HG03045 (cell line): ENCODE results near the gene HNMT.
"Not testable (repeated sequence)": the region's sequence is repeated elsewhere in the genome, so short reads cannot be mapped to it uniquely, and the experiment has no call there.

Experiments used
- ATAC-seq: cut with Tn5 transposase; IDR thresholded peaks from one replicate; pipeline ENCODE4 v1.9.1; 2021; ENCODE audit warnings: mild to moderate bottlenecking, moderate library complexity; ENCODE audit not compliant: unreplicated experiment

HNMT gene

GRCh38 chr2:137964066-137964858 lies at the start of gene HNMT:
Gene HNMT, plus strand, starts transcription at chr2:137964473. Its CDS starts 19 bp downstream, at chr2:137964492.
- ATAC-seq, result no peak

DNA sequence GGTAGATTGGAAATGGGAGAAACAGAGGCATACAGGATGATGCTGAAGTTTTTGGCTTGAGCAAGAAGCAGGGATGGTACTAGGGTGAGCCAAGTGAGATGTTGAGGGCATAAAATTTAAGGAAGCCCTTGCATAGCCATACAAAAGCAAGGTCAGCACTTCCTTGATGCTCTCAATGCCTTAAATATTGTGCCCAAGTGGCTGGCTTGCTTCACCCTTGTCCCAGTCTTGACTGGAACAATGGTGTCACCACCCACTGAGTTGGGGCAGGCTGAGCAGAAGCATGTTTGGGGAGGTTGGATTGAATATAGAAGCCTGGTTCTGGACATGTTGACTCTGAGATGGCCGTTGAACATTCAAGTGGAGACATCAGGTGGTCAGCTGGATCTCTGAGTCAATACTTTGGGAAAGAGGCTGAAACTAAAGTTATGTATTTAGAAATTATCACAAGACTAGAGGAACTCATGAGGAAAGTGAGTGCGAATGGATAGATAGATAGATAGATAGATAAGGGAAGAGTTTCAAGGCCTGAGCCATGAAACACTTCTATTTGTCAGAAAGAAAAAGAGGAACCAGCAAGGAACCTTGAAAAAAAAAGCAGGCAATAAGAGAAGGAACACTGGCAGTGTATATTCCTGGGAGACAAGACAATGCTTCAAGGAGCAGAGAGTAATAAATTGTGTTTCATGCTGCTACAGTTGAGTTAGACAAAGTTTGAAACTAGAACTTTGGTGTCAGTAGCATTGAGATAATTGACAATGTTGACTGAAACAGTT lies 43.0 kb upstream of the HNMT start:
- ATAC-seq, result no peak

DNA sequence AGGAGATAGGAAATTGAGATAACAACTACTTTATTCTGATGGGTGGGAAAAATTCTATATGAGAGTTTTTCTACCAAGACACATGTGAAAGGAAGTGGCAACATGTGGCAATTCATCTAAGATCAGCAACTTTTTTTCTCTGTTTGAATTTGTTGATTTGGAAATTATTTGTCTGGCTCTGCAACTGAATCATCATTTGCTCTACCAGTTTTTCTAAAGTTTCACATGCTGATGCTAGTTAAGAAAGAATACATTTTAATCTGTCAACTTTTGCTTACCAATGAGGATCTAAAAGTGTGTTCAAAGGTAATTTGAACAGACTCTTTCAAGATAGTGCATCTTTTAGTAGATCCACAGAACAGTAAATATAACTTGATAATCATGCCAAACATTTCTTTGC lies 42.1 kb upstream of the HNMT start:
- ATAC-seq, result not testable (repeated sequence)

- ATAC-seq, result no peak
These were observed 40.3 kb upstream of the HNMT start for GRCh38 chr2:137924019-137924418.

- ATAC-seq, result no peak
These were observed 38.7 kb upstream of the HNMT start for GRCh38 chr2:137925599-137925998.

- ATAC-seq, result no peak
These were observed 36.4 kb upstream of the HNMT start for GRCh38 chr2:137927846-137928245.

- no peak for ATAC-seq
These were observed 35.4 kb upstream of the HNMT start for GRCh38 chr2:137928547-137929518.

DNA sequence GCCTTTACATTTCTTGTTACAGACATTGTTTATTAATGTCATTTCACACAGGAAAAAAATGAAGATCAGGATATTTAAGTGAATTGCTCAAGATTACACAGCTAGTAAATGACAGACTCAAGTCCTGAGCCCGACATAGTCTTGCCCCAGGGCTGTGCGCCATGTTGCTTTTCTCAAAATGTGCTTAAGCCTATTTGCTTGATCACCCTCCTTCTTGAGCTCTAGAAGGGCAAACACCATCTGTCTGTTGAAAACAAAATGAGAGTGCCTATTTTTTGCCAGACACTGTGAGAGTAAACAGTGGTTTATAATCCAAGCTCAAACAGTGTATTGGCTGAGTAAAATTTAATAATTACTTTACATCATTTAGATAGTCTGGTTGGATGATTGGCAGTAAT lies 34.8 kb upstream of the HNMT start:
- ATAC-seq, result no peak

- no peak for ATAC-seq
These were observed 34.1 kb upstream of the HNMT start for GRCh38 chr2:137930146-137930545.

DNA sequence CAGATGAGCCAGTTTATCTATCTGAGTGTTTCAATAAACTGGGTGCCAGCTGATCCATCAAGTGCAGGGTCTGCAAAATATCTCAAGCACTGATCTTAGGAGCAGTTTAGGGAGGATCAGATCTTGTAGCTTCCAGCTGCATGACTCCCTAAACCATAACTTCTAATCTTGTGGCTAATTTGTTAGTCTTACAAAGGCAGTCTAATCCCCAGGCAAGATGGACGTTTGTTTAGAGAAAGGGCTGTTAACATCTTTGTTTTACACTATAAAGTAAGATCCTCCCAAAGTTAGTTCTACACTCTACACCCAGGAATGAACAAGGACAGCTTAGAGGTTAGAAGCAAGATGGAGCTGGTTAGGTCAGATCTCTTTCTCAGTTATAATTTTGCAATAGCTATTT lies 28.7 kb upstream of the HNMT start:
- ATAC-seq, result no peak

DNA sequence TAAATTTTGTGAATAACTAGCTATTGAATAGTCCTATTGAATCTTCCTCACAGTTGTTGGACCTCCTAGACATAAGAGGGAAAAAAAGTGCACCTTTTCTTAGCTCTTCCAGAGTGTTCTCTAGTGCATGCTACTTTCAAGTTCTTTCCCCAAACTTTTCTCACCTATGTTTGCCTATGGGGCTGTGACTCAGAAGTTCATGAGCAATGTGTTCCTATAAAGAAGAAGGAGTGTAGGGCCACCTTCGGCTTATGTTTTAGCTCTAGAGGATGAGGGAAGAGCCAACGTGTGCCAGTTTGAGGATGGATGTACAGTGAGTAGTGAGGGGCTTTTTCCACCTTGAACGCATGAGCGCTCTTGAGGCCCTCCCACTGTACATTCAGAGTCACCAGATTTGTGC lies 27.0 kb upstream of the HNMT start:
- no peak for ATAC-seq

DNA sequence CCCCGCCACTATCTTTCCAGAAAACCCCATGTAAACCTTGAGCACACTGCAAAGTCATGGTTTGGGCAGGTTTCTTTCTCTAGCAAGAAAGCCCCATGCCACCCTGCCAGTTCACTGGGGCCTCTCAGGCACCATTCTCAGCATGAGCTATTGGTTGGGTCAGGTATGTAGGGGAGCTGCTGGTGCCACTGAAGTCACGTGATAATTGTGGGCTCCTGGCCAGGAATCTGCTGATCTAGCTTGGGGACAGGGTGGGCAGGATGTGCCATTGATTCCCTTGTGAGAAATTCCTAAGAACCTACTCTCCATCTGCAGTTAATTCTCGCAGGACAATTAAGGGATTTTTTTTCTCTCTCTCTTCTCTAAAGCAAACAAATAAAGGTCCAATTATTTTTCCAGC lies 26.5 kb upstream of the HNMT start:
- no peak for ATAC-seq

GRCh38 chr2:137938204-137938603 lies 26.1 kb upstream of the HNMT start:
- no peak for ATAC-seq

DNA sequence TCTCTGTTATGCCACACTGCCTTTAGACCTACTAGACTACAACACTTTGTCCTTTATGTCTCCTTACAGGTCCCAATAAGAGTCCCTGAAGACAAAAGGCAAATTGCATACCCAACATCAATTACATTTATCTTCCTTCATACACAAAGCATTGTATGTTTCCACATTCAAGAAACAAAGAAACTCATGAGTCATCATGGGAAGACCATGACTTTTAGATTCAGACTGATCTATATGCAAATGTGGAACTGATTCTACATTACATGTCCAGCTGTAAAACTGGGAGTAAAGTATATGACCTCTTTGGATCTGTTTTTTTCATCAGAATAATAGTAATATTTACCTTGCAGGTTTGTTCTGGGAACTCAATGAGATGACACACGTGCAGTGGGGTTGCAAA lies 25.2 kb upstream of the HNMT start:
- ATAC-seq, result no peak

DNA sequence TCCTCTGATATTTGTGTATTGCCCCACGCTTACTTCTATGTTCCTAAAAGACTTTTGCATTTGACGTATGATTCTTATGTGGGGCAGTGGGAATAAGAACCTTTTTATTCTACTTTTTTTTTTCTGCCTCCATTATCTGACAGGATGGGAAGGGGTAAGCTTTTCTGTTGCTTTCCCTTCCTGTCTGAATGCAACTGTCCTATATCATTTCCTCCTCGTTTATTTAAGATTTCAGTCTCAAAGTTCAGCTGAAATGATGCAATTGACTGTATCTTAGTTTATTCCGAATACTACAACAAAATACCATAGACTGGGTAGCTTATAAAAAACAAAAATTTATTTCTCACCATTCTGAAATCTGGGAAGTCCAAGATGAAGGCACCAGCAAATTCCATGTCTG lies 24.1 kb upstream of the HNMT start:
- ATAC-seq, result no peak

DNA sequence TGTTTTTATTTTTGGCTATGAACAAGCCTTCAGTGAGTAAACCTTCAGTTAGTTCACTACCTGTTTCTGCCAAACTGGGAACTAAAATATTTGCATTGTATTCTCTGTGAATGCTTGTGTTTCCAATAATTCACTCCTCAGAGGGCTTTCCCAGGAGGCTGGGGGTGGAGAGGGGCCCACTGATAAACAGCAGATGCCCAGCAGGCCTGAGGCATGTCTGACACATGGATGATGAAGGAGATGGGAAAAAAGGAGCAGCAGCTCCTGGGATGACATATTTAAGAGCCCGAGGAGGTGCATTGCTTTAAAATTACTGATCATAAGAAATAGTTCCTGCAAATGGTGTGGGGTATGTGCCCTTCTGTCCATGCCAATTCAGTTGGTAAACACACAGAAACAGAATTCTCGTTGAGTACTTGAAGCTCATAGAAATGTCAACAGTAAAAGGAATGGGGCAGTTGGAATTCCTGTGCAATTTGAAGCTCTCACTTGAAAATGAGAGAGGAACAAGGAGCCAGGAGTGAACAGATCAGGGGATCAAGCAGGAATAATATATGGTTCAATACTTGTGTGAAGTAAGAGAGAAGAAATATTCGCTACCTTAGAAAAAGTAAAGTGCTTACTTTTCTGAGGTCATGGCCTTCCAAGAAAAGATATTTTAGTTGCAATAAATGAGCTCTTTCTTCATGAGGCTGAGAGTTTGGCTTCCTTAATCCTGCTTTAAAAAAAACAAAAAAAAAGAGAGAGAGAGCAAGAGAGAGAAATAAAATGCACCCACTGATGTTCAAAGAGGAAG lies 22.0 kb upstream of the HNMT start:
- no peak for ATAC-seq

DNA sequence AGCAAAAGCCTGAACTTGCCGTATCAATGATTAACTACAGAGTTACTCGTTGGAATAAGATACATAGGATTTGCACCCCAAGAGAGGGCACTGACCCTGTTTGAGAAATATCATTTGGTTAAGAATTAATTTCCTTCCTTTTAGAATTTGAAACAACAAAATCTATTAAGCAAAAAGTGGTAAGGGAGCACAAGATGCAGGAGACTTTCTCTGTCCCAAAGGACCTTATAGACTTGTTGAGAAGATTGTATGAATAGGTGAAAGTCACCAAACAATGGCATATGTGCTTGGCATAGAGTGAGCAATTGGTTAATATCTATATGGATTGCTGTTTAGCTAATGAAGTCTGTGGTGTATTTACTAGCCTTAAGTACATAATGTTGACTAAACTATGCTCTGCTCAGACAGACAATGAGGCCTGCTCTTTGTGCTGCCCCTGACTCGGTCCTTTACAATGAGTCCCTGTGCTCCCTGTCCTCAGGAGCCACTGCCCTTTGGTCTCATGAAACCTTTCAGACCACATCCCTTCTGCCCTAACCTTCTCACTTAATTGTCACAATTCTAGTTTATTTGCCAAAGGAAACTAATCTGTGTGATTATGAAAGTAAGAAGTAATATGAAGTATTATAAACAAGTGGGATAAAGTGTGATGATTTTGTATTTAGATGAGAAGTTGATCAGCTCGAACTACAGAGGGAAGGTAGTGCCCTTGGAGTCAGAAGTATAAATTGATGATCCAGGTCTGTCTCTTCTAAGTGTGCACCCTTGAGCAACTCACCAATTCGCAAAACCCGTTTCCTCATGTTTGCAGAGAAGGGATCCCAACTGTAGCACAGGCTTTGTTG lies 21.2 kb upstream of the HNMT start:
- ATAC-seq, result no peak

- ATAC-seq, result no peak
These were observed 20.5 kb upstream of the HNMT start for GRCh38 chr2:137943678-137944347.

GRCh38 chr2:137944714-137945113 lies 19.6 kb upstream of the HNMT start:
- no peak for ATAC-seq
